Esophagus squamous epithelium (tissue), 4 donors: Measurements from ENCODE around the gene SOX13.

Experiments
- POLR2A ChIP-seq, 4 donors: fragments of 450-650 bp; IDR thresholded peaks; one replicate each; pipeline ENCODE4 v1.6.1; 2017; ENCODE audit warnings: antibody characterized with exemption in 4 of 4, mild to moderate bottlenecking in 4 of 4, moderate library complexity in 3 of 4
- TF ChIP-seq, protein P1 (sequence below), 6 experiments: fragments of 450-650 bp in 4 of 6; fragments of 200-600 bp in 2 of 6; sonication (generic) in 2 of 6; IDR thresholded peaks; one replicate each; pipeline ENCODE4 v1.5.1; 2016 to 2019; ENCODE audit warnings: antibody characterized with exemption in 6 of 6, mild to moderate bottlenecking in 4 of 6, moderate library complexity in 4 of 6

DNA sequence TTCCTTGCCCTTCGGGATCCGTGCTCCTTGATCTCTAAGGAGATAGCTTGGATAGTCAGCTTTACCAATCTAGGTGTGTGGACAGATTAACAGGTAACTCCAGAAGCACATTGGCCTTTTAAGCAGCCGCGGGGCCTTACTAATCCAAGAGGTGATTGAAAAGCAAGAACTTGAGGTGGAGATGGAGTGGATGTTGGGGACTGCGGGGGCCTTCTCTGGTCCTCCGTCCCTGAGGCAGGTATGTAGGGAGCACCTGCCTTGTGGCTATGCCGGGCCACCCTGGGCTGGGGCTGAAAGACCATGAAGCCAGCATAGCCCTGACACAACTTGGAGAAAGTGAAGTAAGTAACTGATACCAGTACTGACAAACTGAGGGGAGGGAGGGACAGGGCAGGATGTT, 10.6 kb downstream of the SOX13 start:
- TF ChIP-seq POLR2A (IDR thresholded peaks at IDR 0.05), result no peak
- TF ChIP-seq, protein P1, sequence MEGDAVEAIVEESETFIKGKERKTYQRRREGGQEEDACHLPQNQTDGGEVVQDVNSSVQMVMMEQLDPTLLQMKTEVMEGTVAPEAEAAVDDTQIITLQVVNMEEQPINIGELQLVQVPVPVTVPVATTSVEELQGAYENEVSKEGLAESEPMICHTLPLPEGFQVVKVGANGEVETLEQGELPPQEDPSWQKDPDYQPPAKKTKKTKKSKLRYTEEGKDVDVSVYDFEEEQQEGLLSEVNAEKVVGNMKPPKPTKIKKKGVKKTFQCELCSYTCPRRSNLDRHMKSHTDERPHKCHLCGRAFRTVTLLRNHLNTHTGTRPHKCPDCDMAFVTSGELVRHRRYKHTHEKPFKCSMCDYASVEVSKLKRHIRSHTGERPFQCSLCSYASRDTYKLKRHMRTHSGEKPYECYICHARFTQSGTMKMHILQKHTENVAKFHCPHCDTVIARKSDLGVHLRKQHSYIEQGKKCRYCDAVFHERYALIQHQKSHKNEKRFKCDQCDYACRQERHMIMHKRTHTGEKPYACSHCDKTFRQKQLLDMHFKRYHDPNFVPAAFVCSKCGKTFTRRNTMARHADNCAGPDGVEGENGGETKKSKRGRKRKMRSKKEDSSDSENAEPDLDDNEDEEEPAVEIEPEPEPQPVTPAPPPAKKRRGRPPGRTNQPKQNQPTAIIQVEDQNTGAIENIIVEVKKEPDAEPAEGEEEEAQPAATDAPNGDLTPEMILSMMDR (IDR thresholded peaks at IDR 0.05), result no peak
